WTC11 (cell line): ENCODE measurements around the gene SLCO4A1. TPM values are rescaled to one million over a fixed set of nuclear protein-coding genes. Genes with fewer than 3 reads are reported as not detected.

Experiments
- ATAC-seq: fragments of 200-7000 bp; cut with Tn5 transposase; 2 replicates; pipeline ENCODE4 v1.10.0; 2021; ENCODE audit warnings: mild to moderate bottlenecking, moderate library complexity
- CTCF ChIA-PET: fragments of 300-600 bp; sonication (Branson Sonifier 250); formaldehyde crosslinking; loops from one replicate; lab custom pipeline; 2021; ENCODE audit warnings: antibody characterized with exemption; lab: Charles Lee
- POLR2A ChIA-PET: fragments of 350-600 bp; sonication (Branson Sonifier 250); formaldehyde crosslinking; loops from one replicate; lab custom pipeline; 2021; ENCODE audit warnings: antibody characterized with exemption; lab: Charles Lee
- DNase-seq: peaks from one replicate; pipeline ENCODE4 v3.0.0; 2021; ENCODE audit warnings: low spot score
- H3K27ac Mint-ChIP-seq: 2 replicates; pipeline ENCODE4 v1.8.0; 2021; ENCODE audit warnings: mixed read lengths
- H3K27me3 Mint-ChIP-seq: 2 replicates; pipeline ENCODE4 v1.8.0; 2021; ENCODE audit warnings: low read depth, mild to moderate bottlenecking, moderate library complexity, mixed read lengths
- H3K36me3 Mint-ChIP-seq: 2 replicates; pipeline ENCODE4 v1.8.0; 2021; ENCODE audit warnings: mixed read lengths
- H3K4me1 Mint-ChIP-seq: 2 replicates; pipeline ENCODE4 v1.8.0; 2022; ENCODE audit warnings: mixed read lengths
- H3K4me3 Mint-ChIP-seq: 2 replicates; pipeline ENCODE4 v1.8.0; 2021; ENCODE audit warnings: mild to moderate bottlenecking, moderate library complexity, mixed read lengths
- H3K9me3 Mint-ChIP-seq: 2 replicates; pipeline ENCODE4 v1.8.0; 2021; ENCODE audit warnings: mixed read lengths
- ELF4 ChIP-seq: sonication (generic); formaldehyde crosslinking; IDR thresholded peaks from 2 replicates; pipeline ENCODE4 v1.8.1; 2022; ENCODE audit warnings: low read depth, mild to moderate bottlenecking, moderate library complexity, missing genetic modification reagents
- FOXP1 ChIP-seq: sonication (generic); formaldehyde crosslinking; IDR thresholded peaks from 2 replicates; pipeline ENCODE4 v1.8.0; 2022; ENCODE audit warnings: missing genetic modification reagents, mild to moderate bottlenecking, moderate library complexity, borderline replicate concordance
- GTF2I ChIP-seq: fragments of 250-450 bp; sonication (Bioruptor Pico); conservative IDR thresholded peaks from 2 replicates; pipeline ENCODE4 v1.4.0; 2021; ENCODE audit warnings: mild to moderate bottlenecking
- MYBL2 ChIP-seq: sonication (generic); formaldehyde crosslinking; IDR thresholded peaks from 2 replicates; pipeline ENCODE4 v1.8.1; 2023; ENCODE audit warnings: mild to moderate bottlenecking, moderate library complexity, missing genetic modification reagents
- NR2C2 ChIP-seq: sonication (generic); formaldehyde crosslinking; IDR thresholded peaks from 2 replicates; pipeline ENCODE4 v1.8.0; 2022; ENCODE audit warnings: mild to moderate bottlenecking, missing genetic modification reagents
- RORB ChIP-seq: fragments of 250-450 bp; sonication (Bioruptor Pico); IDR thresholded peaks from 2 replicates; pipeline ENCODE4 v1.9.0; 2021; ENCODE audit warnings: mild to moderate bottlenecking
- SP1 ChIP-seq: sonication (generic); formaldehyde crosslinking; conservative IDR thresholded peaks from 2 replicates; pipeline ENCODE4 v1.8.1; 2022; ENCODE audit warnings: missing genetic modification reagents
- total RNA-seq: library from RNA; stranded (reverse); gene quantifications from 3 replicates; pipeline ENCODE4 v1.2.3, GENCODE V29; 2021
- TF ChIP-seq, protein P1 (sequence below): sonication (generic); formaldehyde crosslinking; IDR thresholded peaks from 2 replicates; pipeline ENCODE4 v1.8.0; 2023; ENCODE audit warnings: missing genetic modification reagents
- TF ChIP-seq, protein P2 (sequence below): fragments of 250-450 bp; sonication (Bioruptor Pico); IDR thresholded peaks from 2 replicates; pipeline ENCODE4 v1.8.0; 2021; ENCODE audit warnings: mild to moderate bottlenecking
- TF ChIP-seq, protein P3 (sequence below): fragments of 250-450 bp; sonication (Bioruptor Pico); conservative IDR thresholded peaks from 2 replicates; pipeline ENCODE4 v1.9.0; 2021; ENCODE audit warnings: mild to moderate bottlenecking
- TF ChIP-seq, protein P4 (sequence below): sonication (generic); formaldehyde crosslinking; IDR thresholded peaks from 2 replicates; pipeline ENCODE4 v1.8.1; 2022; ENCODE audit warnings: mild to moderate bottlenecking, missing genetic modification reagents, moderate library complexity, borderline replicate concordance
- TF ChIP-seq, protein P5 (sequence below): sonication (generic); formaldehyde crosslinking; IDR thresholded peaks from 2 replicates; pipeline ENCODE4 v1.8.1; 2023; ENCODE audit warnings: mild to moderate bottlenecking, missing genetic modification reagents, borderline replicate concordance
- TF ChIP-seq, protein P6 (sequence below): sonication (generic); formaldehyde crosslinking; IDR thresholded peaks from 2 replicates; pipeline ENCODE4 v1.8.1; 2023; ENCODE audit warnings: mild to moderate bottlenecking, moderate library complexity, missing genetic modification reagents
- TF ChIP-seq, protein P7 (sequence below): sonication (generic); formaldehyde crosslinking; IDR thresholded peaks from 2 replicates; pipeline ENCODE4 v1.8.1; 2022; ENCODE audit warnings: low read depth, mild to moderate bottlenecking, moderate library complexity, missing genetic modification reagents, borderline replicate concordance
- TF ChIP-seq, protein P8 (sequence below): fragments of 250-450 bp; sonication (Bioruptor Pico); IDR thresholded peaks from 2 replicates; pipeline ENCODE4 v2.1.2; 2022; ENCODE audit warnings: mild to moderate bottlenecking, moderate library complexity
- TF ChIP-seq, protein P9 (sequence below): sonication (generic); formaldehyde crosslinking; IDR thresholded peaks from 2 replicates; pipeline ENCODE4 v1.8.0; 2022; ENCODE audit warnings: missing genetic modification reagents

The SLCO4A1 gene
- total RNA-seq, 1 experiment from 2014 or later: 19.9 TPM

DNA sequence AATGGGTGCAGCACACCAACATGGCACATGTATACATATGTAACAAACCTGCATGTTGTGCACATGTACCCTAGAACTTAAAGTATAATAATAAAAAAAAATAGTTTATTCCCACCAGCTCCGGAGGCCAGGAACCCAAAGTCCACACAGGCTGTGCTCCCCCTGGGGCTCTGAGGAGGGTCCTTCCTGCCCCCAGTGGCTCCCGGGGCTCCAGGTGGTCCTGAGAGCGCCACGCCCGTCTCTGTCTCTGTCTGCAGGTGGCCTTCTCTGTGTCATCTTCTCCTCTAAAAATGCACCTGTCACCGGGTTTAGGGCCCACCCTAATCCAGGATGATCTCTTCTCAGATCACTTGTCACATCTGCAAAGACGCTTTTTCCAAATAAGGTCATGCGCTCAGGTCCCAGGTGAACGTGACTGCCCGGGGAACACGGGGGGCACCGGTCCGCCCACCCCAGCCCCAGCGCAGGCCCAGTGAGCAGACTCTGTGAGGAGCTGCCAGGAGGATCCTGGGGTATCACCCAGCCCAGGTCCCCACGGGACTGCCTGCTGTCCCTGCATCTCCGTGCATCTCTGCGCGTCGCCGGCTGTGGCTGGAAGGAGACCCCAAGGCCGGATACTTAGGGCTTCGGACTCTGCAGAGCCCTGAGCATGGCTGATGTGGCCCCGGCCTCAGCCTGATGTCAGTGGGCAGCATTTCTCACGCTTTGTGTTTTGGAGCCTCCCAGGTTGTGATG, 11.8 kb downstream of the SLCO4A1 start:
- ChIA-PET CTCF (interaction anchor here (1.7 kb wide), 1 partner anchor 154 kb away, joined by 6 read pairs; no protein-coding TSS in a partner anchor), POLR2A (no interaction called here)
- no peak for ATAC-seq
- Mint-ChIP-seq H3K27ac (no peak overlapping the region), H3K9me3 (no peaks in the 10 kb centered on the region), H3K36me3 (no peaks in the 10 kb centered on the region), H3K4me3 (no peak overlapping the region), H3K27me3 (no peaks in the 10 kb centered on the region), H3K4me1 (peaks cover 18% of the 10 kb centered on the region)
- DNase-seq: no peak
- TF ChIP-seq, protein P1, sequence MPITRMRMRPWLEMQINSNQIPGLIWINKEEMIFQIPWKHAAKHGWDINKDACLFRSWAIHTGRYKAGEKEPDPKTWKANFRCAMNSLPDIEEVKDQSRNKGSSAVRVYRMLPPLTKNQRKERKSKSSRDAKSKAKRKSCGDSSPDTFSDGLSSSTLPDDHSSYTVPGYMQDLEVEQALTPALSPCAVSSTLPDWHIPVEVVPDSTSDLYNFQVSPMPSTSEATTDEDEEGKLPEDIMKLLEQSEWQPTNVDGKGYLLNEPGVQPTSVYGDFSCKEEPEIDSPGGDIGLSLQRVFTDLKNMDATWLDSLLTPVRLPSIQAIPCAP (CRISPR knock-in tag): no peak
- TF ChIP-seq, protein P2, sequence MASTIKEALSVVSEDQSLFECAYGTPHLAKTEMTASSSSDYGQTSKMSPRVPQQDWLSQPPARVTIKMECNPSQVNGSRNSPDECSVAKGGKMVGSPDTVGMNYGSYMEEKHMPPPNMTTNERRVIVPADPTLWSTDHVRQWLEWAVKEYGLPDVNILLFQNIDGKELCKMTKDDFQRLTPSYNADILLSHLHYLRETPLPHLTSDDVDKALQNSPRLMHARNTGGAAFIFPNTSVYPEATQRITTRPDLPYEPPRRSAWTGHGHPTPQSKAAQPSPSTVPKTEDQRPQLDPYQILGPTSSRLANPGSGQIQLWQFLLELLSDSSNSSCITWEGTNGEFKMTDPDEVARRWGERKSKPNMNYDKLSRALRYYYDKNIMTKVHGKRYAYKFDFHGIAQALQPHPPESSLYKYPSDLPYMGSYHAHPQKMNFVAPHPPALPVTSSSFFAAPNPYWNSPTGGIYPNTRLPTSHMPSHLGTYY (CRISPR knock-in tag): no peak
- TF ChIP-seq, protein P3, sequence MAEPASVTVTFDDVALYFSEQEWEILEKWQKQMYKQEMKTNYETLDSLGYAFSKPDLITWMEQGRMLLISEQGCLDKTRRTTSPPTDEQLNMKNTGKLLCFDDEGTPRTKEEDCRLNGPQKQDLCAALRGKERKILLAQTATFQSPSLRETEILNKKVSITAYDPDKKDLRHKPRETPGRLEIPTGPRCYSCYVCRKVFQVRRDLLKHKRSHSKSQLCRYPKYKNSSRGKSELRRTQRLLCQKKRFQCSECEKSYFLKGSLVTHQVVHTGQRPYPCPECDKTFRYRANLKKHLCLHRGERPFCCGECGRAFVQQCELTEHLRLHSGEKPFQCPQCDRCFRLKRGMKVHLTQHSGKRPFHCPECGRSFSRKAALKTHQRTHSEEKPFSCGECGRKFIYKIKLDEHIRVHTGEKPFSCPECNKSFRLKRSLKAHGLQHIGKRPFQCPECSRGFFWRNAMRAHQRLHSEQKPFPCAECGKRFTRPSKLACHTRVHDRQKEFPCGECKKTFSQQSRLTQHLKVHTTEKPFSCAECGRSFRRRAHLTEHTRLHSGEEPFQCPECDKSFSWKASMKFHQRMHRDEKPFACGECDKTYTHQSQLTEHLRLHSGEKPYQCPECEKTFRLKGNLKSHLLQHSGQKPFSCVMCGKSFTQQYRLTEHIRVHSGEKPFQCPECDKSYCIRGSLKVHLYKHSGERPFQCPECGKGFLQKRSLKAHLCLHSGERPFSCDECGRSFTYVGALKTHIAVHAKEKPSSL (CRISPR knock-in tag): no peak
- no peak for TF ChIP-seq MYBL2
- no peak for TF ChIP-seq ELF4 (CRISPR knock-in tag)
- no peak for TF ChIP-seq GTF2I (CRISPR knock-in tag)
- TF ChIP-seq, protein P4, sequence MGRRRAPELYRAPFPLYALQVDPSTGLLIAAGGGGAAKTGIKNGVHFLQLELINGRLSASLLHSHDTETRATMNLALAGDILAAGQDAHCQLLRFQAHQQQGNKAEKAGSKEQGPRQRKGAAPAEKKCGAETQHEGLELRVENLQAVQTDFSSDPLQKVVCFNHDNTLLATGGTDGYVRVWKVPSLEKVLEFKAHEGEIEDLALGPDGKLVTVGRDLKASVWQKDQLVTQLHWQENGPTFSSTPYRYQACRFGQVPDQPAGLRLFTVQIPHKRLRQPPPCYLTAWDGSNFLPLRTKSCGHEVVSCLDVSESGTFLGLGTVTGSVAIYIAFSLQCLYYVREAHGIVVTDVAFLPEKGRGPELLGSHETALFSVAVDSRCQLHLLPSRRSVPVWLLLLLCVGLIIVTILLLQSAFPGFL (CRISPR knock-in tag): no peak
- no peak for TF ChIP-seq RORB (CRISPR knock-in tag)
- TF ChIP-seq, protein P5, sequence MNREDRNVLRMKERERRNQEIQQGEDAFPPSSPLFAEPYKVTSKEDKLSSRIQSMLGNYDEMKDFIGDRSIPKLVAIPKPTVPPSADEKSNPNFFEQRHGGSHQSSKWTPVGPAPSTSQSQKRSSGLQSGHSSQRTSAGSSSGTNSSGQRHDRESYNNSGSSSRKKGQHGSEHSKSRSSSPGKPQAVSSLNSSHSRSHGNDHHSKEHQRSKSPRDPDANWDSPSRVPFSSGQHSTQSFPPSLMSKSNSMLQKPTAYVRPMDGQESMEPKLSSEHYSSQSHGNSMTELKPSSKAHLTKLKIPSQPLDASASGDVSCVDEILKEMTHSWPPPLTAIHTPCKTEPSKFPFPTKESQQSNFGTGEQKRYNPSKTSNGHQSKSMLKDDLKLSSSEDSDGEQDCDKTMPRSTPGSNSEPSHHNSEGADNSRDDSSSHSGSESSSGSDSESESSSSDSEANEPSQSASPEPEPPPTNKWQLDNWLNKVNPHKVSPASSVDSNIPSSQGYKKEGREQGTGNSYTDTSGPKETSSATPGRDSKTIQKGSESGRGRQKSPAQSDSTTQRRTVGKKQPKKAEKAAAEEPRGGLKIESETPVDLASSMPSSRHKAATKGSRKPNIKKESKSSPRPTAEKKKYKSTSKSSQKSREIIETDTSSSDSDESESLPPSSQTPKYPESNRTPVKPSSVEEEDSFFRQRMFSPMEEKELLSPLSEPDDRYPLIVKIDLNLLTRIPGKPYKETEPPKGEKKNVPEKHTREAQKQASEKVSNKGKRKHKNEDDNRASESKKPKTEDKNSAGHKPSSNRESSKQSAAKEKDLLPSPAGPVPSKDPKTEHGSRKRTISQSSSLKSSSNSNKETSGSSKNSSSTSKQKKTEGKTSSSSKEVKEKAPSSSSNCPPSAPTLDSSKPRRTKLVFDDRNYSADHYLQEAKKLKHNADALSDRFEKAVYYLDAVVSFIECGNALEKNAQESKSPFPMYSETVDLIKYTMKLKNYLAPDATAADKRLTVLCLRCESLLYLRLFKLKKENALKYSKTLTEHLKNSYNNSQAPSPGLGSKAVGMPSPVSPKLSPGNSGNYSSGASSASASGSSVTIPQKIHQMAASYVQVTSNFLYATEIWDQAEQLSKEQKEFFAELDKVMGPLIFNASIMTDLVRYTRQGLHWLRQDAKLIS (CRISPR knock-in tag): no peak
- TF ChIP-seq SP1: no peak
- no peak for TF ChIP-seq NR2C2 (CRISPR knock-in tag)
- TF ChIP-seq, protein P6, sequence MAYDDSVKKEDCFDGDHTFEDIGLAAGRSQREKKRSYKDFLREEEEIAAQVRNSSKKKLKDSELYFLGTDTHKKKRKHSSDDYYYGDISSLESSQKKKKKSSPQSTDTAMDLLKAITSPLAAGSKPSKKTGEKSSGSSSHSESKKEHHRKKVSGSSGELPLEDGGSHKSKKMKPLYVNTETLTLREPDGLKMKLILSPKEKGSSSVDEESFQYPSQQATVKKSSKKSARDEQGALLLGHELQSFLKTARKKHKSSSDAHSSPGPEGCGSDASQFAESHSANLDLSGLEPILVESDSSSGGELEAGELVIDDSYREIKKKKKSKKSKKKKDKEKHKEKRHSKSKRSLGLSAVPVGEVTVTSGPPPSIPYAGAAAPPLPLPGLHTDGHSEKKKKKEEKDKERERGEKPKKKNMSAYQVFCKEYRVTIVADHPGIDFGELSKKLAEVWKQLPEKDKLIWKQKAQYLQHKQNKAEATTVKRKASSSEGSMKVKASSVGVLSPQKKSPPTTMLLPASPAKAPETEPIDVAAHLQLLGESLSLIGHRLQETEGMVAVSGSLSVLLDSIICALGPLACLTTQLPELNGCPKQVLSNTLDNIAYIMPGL (CRISPR knock-in tag): no peak
- TF ChIP-seq, protein P7, sequence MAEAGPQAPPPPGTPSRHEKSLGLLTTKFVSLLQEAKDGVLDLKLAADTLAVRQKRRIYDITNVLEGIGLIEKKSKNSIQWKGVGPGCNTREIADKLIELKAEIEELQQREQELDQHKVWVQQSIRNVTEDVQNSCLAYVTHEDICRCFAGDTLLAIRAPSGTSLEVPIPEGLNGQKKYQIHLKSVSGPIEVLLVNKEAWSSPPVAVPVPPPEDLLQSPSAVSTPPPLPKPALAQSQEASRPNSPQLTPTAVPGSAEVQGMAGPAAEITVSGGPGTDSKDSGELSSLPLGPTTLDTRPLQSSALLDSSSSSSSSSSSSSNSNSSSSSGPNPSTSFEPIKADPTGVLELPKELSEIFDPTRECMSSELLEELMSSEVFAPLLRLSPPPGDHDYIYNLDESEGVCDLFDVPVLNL (CRISPR knock-in tag): no peak
- TF ChIP-seq, protein P8, sequence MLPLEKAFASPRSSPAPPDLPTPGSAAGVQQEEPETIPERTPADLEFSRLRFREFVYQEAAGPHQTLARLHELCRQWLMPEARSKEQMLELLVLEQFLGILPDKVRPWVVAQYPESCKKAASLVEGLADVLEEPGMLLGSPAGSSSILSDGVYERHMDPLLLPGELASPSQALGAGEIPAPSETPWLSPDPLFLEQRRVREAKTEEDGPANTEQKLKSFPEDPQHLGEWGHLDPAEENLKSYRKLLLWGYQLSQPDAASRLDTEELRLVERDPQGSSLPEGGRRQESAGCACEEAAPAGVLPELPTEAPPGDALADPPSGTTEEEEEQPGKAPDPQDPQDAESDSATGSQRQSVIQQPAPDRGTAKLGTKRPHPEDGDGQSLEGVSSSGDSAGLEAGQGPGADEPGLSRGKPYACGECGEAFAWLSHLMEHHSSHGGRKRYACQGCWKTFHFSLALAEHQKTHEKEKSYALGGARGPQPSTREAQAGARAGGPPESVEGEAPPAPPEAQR (CRISPR knock-in tag): no peak
- no peak for TF ChIP-seq FOXP1 (CRISPR knock-in tag)
- TF ChIP-seq, protein P9, sequence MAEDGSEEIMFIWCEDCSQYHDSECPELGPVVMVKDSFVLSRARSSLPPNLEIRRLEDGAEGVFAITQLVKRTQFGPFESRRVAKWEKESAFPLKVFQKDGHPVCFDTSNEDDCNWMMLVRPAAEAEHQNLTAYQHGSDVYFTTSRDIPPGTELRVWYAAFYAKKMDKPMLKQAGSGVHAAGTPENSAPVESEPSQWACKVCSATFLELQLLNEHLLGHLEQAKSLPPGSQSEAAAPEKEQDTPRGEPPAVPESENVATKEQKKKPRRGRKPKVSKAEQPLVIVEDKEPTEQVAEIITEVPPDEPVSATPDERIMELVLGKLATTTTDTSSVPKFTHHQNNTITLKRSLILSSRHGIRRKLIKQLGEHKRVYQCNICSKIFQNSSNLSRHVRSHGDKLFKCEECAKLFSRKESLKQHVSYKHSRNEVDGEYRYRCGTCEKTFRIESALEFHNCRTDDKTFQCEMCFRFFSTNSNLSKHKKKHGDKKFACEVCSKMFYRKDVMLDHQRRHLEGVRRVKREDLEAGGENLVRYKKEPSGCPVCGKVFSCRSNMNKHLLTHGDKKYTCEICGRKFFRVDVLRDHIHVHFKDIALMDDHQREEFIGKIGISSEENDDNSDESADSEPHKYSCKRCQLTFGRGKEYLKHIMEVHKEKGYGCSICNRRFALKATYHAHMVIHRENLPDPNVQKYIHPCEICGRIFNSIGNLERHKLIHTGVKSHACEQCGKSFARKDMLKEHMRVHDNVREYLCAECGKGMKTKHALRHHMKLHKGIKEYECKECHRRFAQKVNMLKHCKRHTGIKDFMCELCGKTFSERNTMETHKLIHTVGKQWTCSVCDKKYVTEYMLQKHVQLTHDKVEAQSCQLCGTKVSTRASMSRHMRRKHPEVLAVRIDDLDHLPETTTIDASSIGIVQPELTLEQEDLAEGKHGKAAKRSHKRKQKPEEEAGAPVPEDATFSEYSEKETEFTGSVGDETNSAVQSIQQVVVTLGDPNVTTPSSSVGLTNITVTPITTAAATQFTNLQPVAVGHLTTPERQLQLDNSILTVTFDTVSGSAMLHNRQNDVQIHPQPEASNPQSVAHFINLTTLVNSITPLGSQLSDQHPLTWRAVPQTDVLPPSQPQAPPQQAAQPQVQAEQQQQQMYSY (CRISPR knock-in tag): no peak
